ENCODE measurements around the gene HAUS3.

HAUS3 gene

GRCh38 chr4:2241410-2242353, at the start of gene HAUS3, which contains the start of gene POLN:
Gene HAUS3, minus strand, starts transcription at chr4:2242121. Its CDS starts 1,175 bp downstream, at chr4:2240946.
Gene POLN, minus strand, starts transcription at chr4:2242121. Its CDS starts 12,890 bp downstream, at chr4:2229231.
- DNase-seq, result peak; percentile 95 to 98

GRCh38 chr4:2290974-2291704, 49.2 kb upstream of the HAUS3 start:
- no peak for DNase-seq

GRCh38 chr4:2290488-2290887, 48.6 kb upstream of the HAUS3 start:
- DNase-seq, result no peak

GRCh38 chr4:2289955-2290333, 48.0 kb upstream of the HAUS3 start:
- DNase-seq, result no peak

- DNase-seq, result no peak
Measured at GRCh38 chr4:2289311-2289954, 47.5 kb upstream of the HAUS3 start.

GRCh38 chr4:2288051-2288541, 46.2 kb upstream of the HAUS3 start:
- no peak for DNase-seq

- DNase-seq, result no peak
Measured at GRCh38 chr4:2287594-2287915, 45.6 kb upstream of the HAUS3 start.

GRCh38 chr4:2286904-2287593, 45.1 kb upstream of the HAUS3 start:
- no peak for DNase-seq

GRCh38 chr4:2285613-2286381, 43.9 kb upstream of the HAUS3 start:
- DNase-seq, result no peak

- no peak for DNase-seq
Measured at GRCh38 chr4:2284934-2285612, 43.2 kb upstream of the HAUS3 start.

- DNase-seq, result no peak
Measured at GRCh38 chr4:2284161-2284933, 42.4 kb upstream of the HAUS3 start.

GRCh38 chr4:2283199-2283711, 41.3 kb upstream of the HAUS3 start:
- DNase-seq, result no peak

- no peak for DNase-seq
Measured at GRCh38 chr4:2281575-2282343, 39.8 kb upstream of the HAUS3 start.

GRCh38 chr4:2280531-2281300, 38.8 kb upstream of the HAUS3 start:
- peak in 1 of 2 donors; percentile 35 for DNase-seq

GRCh38 chr4:2277956-2278355, 36.0 kb upstream of the HAUS3 start:
- no peak for DNase-seq

GRCh38 chr4:2276581-2277325, 34.8 kb upstream of the HAUS3 start:
- DNase-seq, result no peak

- DNase-seq, result no peak
Measured at GRCh38 chr4:2275546-2276251, 33.8 kb upstream of the HAUS3 start.

All from hippocampal formation (tissue), 2 donors.